ENCODE data around the gene MYO1E. TPM values are rescaled to one million over a fixed set of nuclear protein-coding genes. Genes with fewer than 3 reads are reported as not detected.

MYO1E gene
- total RNA-seq, 1 donor from 2014 or later, result 23.6 TPM

GRCh38 chr15:59222906-59223550 lies 149.6 kb downstream of the MYO1E start:
- intact Hi-C loops (cut with micrococcal nuclease), result loop anchor here (5.0 kb wide), 1 partner anchor 231 kb away; no protein-coding TSS in a partner anchor
- TF ChIP-seq, protein P1, sequence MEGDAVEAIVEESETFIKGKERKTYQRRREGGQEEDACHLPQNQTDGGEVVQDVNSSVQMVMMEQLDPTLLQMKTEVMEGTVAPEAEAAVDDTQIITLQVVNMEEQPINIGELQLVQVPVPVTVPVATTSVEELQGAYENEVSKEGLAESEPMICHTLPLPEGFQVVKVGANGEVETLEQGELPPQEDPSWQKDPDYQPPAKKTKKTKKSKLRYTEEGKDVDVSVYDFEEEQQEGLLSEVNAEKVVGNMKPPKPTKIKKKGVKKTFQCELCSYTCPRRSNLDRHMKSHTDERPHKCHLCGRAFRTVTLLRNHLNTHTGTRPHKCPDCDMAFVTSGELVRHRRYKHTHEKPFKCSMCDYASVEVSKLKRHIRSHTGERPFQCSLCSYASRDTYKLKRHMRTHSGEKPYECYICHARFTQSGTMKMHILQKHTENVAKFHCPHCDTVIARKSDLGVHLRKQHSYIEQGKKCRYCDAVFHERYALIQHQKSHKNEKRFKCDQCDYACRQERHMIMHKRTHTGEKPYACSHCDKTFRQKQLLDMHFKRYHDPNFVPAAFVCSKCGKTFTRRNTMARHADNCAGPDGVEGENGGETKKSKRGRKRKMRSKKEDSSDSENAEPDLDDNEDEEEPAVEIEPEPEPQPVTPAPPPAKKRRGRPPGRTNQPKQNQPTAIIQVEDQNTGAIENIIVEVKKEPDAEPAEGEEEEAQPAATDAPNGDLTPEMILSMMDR (IDR thresholded peaks at IDR 0.05; ENCODE audit: borderline replicate concordance), result no peak

GRCh38 chr15:59221511-59222505 lies 150.9 kb downstream of the MYO1E start:
- H3K36me3 ChIP-seq, result peaks cover 40% of the 10 kb centered on the region
- no peak overlapping the region for H3K27ac ChIP-seq (replicated peaks)
- DNase-seq, result no peak

More at GRCh38 chr15:59222906-59223550, 149.6 kb downstream of the MYO1E start:
- no peak overlapping the region for H3K27ac ChIP-seq (replicated peaks)
- H3K27me3 ChIP-seq (ENCODE audit: low read depth), result no peaks in the 10 kb centered on the region
- H3K36me3 ChIP-seq, result peaks cover 32% of the 10 kb centered on the region
- H3K4me1 ChIP-seq, result peaks cover 31% of the 10 kb centered on the region
- no peaks in the 10 kb centered on the region for H3K9me3 ChIP-seq (replicated peaks)
- DNase-seq, result no peak
- H3K4me3 ChIP-seq, result no peak overlapping the region

DNA sequence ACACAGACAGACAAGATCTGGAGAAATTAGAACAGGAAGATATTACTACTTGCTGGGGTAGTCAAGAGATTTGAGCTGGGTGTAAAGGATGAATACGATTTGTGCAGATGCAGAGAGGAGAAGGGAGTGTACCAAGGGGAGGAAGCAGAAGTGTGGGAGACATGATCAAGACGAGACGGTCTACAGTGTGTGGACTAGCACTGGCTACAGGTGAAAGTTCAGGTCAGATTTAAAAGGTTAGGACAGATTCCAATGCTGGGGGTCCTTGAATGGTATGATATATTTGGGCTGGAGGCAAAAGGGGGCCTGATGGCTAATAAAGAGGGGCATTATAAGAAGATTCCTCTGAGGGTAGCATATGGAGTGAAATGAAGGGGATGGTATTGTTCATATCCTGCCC lies 154.0 kb downstream of the MYO1E start:
- DNase-seq, result no peak
- Histone ChIP-seq H3K27ac (replicated peaks) (no peak overlapping the region), H3K27me3 (ENCODE audit: low read depth) (no peaks in the 10 kb centered on the region), H3K4me3 (no peak overlapping the region), H3K36me3 (peaks cover 45% of the 10 kb centered on the region), H3K9me3 (replicated peaks) (no peaks in the 10 kb centered on the region), H3K4me1 (peaks cover 13% of the 10 kb centered on the region)
- intact Hi-C loops (cut with micrococcal nuclease), result no loop called here
- TF ChIP-seq, protein P1 (IDR thresholded peaks at IDR 0.05; ENCODE audit: borderline replicate concordance), result no peak

More at GRCh38 chr15:59221511-59222505, 150.9 kb downstream of the MYO1E start:
- Histone ChIP-seq H3K9me3 (replicated peaks) (no peaks in the 10 kb centered on the region), H3K27me3 (ENCODE audit: low read depth) (no peaks in the 10 kb centered on the region), H3K4me1 (peaks cover 31% of the 10 kb centered on the region), H3K4me3 (no peak overlapping the region)
- TF ChIP-seq, protein P1 (IDR thresholded peaks at IDR 0.05; ENCODE audit: borderline replicate concordance), result no peak
- intact Hi-C loops (cut with micrococcal nuclease), result loop anchor here (5.0 kb wide), 1 partner anchor 230 kb away; no protein-coding TSS in a partner anchor

- Histone ChIP-seq H3K4me3 (no peak overlapping the region), H3K27me3 (ENCODE audit: low read depth) (no peaks in the 10 kb centered on the region), H3K9me3 (replicated peaks) (no peaks in the 10 kb centered on the region), H3K36me3 (peaks cover 47% of the 10 kb centered on the region), H3K27ac (replicated peaks) (no peak overlapping the region), H3K4me1 (peaks cover 6% of the 10 kb centered on the region)
- TF ChIP-seq, protein P1 (IDR thresholded peaks at IDR 0.05; ENCODE audit: borderline replicate concordance), result no peak
- no peak for DNase-seq
- intact Hi-C loops (cut with micrococcal nuclease), result no loop called here
These were observed 154.7 kb downstream of the MYO1E start for GRCh38 chr15:59217876-59218498.

DNA sequence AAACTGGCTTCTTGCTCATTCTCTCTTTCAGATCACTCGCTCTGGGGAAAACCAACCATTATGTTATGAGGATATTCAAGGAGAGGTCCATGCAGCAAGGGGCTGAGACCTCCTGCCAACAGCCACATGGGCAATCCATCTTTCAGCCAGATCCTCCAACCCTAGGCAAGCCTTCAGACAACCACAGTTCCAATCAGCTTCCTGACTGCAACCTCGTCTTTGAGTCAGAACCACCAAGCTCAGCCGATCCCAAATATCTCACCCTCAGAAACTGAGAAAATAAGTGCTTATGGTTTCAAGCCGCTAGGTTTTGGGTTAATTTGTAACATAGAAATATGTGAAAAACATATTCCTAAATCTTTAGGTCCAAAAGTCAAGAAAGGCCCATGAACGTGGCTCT lies 155.8 kb downstream of the MYO1E start:
- Histone ChIP-seq H3K9me3 (replicated peaks) (no peaks in the 10 kb centered on the region), H3K27ac (replicated peaks) (no peak overlapping the region), H3K4me1 (peaks cover 3% of the 10 kb centered on the region), H3K36me3 (peaks cover 47% of the 10 kb centered on the region), H3K4me3 (no peak overlapping the region), H3K27me3 (ENCODE audit: low read depth) (no peaks in the 10 kb centered on the region)
- intact Hi-C loops (cut with micrococcal nuclease), result no loop called here
- DNase-seq, result no peak
- TF ChIP-seq, protein P1 (IDR thresholded peaks at IDR 0.05; ENCODE audit: borderline replicate concordance), result no peak
